ENCODE results near the gene SKAP1.
"Not testable (repeated sequence)": the region's sequence is repeated elsewhere in the genome, so short reads cannot be mapped to it uniquely, and the experiment has no call there.

The SKAP1 gene

DNA sequence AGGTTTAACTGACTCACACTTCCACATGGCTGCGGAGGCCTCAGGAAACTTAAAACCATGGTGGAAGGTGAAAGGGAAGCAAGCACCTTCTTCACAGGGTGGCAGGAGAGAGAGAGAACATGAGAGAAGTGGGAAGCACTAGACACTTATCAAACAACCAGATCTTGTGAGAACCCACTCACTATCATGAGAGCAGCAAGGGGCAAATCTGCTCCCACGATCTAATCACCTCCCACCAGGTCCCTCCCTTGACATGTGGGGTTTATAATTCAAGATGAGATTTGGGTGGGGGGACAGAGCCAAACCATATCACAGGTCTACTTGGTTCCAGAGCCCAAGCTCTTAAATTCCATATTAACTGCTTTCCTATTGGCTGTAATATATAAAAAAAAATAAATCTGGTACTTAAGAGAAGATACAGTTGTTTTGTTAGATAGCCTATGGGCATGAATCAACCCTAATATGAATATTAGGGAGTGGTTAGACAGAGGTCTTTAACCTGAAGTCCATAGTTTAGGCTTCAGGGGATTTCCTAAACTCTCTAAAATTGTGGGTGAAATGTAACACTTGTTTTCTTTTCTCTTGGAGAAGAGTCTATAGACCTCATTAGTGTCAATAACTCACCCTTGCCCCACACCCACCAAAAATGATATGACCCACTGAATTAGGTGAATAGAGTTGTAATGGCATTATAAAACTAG is 56.7 kb downstream of the SKAP1 start:
- DNase-seq (ENCODE audit: low spot score) = no peak

DNA sequence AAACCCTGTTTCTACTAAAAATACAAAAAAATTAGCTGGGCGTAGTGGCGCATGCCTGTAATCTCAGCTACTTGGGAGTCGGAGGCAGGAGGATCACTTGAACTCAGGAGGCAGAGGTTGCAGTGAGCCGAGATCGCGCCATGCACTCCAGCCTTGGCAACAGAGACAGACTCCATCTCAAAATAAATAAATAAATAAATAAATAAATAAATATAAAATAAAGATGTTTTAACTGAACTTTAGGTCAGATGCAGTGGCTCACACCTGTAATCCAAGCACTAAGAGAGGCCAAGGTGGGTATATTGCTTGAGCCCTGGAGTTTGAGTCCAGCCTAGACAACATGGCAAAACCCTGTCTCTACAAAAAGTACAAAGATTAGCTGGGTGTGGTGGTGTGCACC is 61.0 kb downstream of the SKAP1 start:
- DNase-seq (ENCODE audit: low spot score) = not testable (repeated sequence)

DNA sequence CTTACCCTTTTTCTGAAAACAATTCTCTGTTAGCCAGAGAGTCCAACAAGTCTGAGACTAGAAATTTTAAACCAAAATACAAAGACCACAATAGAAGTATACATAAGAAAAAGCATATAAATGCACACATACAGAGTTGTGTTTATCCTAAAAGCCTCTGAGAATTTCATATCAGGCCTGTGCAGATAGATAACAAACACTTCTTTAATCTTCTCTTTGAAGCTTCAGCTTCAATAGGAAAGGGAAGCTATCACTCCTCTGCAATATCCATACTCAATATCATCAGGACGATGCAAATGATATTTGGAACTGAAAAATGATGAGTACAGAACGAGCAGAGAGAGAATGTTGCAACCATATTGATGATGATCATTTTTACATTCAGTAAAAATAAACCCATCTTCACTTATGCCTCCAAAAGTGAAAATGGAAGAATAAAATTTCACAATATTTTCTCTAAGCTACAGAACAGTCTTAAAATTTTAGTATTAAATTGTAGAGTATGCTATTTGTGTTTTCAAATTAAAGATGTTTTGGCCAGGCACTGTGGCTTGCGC is 61.6 kb downstream of the SKAP1 start:
- DNase-seq (ENCODE audit: low spot score) = no peak

DNA sequence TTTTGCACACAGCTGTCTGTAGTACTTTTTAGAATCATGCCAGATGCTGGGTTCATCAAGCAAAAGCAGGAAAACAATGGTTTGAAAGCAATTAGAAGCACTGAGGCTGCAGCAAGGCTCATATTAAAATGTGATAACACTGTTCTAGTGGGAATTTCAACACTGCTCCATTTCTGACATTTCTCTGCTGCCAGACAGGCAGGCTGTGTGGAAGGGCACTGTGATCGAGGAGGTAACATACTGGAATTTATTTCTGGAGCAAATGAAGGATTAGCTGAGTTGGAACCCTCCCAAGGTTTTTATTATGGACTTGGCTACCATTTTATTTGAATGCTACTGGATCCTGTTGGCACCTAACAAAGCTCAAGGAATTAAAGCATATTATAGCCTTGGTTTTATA is 66.9 kb downstream of the SKAP1 start:
- DNase-seq (ENCODE audit: low spot score) = no peak

DNA sequence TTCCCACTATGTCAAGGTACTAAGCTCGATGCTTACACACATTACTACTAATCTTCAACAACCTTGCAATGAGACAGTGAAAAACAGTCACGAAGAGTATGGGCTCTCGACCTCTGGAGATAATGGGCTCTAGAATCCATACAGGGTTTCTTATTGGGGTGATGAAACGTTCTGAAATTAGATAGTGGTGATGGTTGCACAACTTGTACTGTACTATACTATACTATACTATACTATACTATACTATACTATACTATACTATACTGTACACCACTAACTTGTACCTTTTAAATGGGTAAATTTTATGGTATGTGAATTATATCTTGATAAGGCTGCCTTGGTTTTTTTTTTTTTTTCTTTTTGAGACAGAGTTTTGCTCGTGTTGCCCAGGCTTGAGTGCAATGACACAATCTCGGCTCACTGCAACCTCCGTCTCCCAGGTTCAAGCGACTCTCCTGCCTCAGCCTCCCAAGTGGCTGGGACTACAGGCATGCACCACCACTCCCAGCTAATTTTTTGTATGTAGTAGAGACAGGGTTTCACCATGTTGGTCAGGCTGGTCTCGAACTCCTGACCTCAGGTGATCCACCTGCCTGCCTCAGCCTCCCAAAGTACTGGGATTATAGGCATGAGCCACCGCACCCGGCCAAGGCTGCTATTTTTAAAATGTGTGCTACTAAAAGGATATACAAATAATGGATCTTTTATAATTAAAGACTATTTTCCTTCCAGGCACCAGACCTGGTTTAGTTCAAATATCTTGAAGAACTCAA is 69.0 kb downstream of the SKAP1 start:
- not testable (repeated sequence) for DNase-seq (ENCODE audit: low spot score)

DNA sequence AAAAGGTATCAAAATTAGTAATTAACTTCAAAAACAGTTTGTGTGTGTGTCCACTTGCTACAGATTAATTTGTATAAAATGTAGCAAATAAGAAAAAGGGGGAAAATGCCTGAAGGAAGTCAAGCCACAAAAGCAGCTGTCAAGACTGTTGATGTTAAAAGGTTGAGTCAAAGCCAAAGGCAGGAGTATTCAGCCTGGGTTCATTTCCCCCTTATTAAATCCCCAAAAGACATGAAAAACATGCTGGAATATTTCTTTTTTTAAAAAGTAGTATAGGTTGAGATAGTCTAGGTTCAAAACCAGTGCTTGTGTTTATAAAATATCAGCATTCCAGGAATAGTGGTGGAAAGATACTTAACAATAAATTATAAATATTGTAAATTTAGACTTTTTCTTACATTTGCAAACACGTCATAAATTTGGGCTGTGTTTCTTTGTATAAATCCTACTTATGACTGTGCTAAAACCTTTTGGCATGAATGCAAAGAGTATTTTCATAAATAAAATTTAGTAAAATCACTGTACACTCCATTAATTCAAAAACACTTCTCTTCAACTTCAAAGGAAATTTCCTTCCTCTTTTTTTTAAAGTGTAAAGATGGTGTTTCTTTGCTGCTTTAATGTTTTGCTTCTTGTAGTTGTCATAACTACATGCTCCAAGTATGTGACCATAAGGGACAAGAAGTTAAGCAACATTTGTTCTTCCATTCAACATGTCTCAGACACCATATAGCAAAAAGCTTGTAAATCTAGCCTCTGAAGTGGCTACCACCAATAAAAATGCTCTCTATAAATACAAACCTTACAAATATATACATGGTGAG is 72.0 kb downstream of the SKAP1 start:
- no peak for DNase-seq (ENCODE audit: low spot score)

DNA sequence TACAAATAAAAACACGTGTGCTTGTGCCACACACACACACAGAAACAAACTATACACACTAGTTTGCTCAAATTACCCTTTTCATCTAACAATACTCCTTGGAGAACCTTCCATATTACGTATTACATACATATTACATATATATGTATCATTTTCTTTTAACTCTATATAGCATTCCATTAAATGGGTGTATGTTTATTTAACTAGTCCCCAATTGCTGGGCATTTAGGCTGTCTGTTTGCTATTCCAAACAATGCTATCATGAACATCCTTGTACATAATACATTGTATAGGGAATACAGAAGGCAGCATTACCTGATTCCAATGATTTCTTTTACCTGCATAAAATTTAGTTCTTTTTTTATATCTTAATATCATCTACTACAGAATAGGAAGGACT is 73.1 kb downstream of the SKAP1 start:
- no peak for DNase-seq (ENCODE audit: low spot score)

DNA sequence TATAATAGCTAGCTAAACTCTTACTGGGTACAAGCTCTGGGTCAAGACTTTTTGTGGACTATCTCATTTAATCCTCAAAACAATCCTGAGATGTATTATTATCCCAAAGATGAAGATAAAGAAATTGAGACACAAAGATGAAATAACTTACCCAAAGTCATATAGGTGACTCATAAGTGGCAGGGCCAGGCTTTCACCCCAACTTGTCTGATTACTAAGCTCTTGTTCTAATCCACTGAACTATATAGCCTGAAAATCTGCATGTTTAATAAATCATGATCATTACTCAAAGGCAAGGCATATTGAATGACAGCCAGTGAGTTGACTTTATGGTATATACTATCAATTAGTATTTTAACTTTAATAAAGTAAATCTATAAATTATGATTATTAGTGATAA is 77.4 kb downstream of the SKAP1 start:
- DNase-seq (ENCODE audit: low spot score) = no peak

DNA sequence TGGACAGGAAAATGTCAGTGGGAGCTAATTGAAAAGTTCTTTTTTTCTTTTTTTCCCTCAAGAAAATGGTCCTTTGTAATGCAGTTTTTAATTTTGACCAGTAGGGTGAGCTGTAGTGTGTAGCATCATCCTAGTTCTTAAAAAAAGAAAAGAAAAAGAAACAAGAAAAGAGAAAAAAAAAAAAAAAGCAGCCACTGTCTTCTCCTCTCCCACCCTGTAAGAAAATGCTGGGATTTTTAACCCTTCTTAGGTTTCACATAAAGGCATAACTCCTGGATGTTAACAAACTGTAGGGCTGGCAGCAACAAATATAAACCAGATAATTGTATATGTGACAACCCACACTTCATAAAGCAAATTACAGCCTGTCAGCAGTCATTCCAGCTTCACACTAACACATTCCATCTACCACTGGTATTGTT is 78.1 kb downstream of the SKAP1 start:
- peak; percentile 47 for DNase-seq (ENCODE audit: low spot score)

DNA sequence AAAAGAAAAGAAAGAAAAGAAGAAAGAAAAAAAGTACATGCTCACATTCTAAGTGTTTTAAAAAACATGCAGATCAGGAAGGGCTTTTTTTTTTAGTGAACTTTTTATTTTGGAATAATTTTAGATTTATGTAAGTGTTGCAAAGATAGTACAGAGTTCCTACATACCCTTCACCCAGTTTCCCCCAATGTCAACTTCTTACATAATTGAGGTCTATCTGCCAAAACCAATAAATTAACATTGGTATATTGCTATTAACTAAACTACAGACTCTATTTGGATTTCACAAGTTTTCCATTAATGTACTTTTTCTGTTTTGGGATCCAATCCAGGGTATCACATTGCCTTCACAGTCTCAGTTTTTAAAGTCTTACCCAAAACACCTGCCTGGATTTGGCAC is 81.7 kb downstream of the SKAP1 start:
- no peak for DNase-seq (ENCODE audit: low spot score)

DNA sequence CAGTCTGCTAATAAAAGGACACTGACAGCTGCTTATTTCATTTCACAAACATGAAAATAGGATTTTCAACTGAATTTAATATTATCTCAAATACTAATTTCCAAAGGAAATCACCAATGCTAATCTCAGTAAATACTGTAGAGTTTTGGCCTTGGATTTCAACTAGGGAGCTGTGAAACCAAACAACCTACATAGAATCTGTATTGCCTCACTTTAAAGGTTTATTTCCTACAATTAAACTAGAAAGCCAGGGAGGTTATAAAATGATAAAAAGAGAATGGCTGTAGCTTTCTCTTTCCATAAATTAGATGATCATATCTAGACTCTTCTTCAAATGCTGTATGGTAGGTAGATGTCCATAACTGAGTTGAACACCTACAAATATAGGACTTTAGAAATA is 82.8 kb downstream of the SKAP1 start:
- DNase-seq (ENCODE audit: low spot score) = no peak

DNA sequence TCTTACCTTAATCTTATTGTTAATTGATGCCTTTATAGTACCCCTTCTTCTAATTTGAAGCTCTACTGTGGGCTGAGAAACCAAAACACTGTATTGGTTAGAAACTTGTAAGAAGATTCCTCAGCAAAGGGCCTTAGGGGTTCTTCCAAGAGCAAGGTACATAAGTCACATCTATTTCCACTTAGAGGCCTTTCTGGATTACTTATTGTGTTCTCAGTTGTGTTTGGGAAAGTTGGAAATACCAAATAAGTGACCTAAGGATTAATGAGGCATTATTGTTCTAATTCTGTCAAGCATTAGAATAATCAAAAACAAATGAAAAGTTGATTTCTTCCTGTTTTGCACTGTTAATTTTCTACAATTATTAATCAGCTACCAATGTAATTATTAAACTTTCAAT is 85.8 kb downstream of the SKAP1 start:
- no peak for DNase-seq (ENCODE audit: low spot score)

DNA sequence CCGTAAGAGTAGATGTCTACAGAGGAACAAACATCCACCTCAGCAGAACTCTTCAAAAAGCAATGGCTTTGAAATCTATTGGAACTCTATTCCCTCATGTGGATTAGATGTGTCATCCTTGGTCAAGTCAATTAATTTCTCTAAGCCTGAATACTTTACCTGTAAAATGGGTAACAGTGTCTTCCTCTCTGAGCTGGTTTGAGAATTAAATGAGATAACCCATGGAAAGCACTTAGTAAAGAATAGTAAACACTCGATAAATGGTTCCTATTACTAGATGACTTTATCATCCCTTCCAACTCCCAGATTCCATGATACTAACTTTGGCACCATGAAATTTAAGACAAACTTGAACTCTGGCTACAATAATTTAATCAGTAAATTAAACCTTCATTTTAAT is 89.1 kb downstream of the SKAP1 start:
- no peak for DNase-seq (ENCODE audit: low spot score)

DNA sequence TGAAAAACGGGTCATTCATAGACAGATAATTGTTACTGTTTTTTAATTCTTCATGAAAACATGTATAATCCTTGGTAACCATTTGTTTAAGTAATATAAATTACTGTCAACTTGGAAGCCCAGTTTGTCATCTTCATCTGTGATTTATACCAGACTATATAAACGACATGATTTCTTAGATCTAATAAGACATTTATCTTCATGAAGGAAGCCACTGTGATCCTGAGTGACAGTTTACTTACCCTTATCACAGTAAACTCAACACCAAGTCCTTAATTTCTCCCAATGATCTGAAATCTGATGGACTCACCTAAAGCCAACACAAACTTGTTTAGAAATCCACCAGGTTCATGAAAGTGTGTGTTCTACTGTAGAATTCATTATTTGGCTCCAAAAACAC is 91.3 kb downstream of the SKAP1 start:
- DNase-seq (ENCODE audit: low spot score) = no peak

DNA sequence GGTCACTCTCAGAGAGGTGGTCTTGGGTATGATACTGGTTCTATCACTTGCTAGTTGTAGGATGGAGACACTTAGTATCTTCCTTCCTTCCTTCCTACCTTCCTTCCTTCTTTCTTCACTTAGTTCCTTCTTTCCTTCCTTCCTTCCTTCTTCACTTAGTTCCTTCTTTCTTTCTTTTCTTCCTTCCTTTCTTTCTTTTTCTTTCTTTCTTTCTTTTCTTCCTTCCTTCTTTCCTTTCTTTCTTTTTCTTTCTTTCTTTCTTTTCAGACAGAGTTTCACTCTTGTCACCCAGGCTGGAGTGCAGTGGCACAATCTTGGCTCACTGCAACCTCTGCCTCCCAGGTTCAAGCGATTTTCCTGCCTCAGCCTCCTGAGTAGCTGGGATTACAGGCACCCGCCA is 92.1 kb downstream of the SKAP1 start:
- not testable (repeated sequence) for DNase-seq (ENCODE audit: low spot score)

DNA sequence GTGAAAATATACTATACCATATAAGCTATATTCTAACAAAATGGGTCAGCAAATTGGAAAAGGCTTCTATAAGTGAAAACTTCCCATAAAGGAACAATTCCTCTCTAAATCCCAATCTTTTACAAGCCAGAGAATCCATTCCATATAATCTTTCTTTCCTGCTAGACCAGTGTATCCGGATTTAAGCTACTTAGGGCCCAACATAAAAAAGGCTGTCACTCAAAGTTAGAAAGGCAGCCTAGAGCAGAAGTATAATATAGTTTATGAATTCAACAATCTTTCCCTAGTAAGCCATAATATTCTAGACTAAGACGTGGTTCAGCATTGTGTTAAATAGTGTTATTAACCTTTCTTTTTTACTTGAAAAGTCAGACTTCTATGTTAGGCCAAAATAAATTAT is 93.0 kb downstream of the SKAP1 start:
- DNase-seq (ENCODE audit: low spot score) = no peak

DNA sequence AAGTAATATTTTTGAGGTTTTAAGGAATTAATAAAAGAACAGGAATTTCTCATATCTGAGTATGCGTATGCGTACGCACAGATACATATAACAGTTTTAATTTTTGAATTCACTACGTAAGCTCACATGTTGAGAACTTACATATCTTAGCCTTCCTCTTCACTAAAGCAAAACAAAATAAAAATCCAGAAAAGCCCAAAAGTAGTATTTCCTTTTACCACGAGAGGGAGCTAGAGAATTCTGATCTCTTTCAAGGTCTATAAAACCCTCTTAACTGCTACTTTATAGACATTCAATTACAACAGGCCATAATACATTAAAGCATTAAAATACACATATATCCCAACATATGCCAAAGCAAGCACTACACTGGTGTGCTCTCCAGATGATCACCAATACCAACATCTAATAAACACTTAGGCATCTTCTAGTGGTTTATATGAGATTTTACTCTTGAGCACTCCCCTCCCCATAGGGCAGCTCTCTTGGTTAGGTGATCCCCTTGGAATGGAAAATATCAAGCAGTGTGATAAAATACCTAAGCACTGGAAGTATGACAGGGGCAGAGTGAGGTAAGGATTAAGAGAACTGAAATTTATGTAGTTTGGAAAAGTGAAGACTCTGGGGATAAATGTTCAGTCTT is 94.0 kb downstream of the SKAP1 start:
- peak; percentile 17 for DNase-seq (ENCODE audit: low spot score)

DNA sequence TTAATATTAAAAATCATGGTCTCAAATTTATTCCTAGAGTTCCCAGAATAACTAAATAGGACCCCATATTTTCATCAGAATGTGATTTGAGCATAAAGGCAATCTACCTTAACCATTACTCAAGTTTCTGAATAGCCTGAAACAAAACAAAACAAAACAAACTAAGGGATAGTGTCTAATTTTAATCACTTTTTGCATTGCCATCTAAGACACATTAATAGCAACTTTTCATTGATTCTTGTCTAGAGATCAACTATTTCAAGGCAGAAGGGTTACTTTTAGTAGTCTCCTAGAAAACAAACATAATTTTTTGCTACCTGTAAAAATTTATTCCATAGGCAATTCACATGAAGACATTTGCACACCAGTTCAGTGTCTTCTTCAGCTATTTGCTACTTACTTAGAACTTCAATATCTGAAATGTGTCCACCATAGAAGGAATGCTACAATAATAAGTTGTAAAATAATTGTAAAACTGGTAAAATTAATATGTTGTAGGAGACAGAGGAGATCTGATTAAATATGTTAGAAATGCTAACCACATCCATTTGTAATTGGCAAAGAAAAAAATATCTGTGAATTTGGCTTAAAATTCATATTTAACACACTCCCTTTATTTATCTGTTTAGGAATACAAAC is 94.7 kb downstream of the SKAP1 start:
- no peak for DNase-seq (ENCODE audit: low spot score)

DNA sequence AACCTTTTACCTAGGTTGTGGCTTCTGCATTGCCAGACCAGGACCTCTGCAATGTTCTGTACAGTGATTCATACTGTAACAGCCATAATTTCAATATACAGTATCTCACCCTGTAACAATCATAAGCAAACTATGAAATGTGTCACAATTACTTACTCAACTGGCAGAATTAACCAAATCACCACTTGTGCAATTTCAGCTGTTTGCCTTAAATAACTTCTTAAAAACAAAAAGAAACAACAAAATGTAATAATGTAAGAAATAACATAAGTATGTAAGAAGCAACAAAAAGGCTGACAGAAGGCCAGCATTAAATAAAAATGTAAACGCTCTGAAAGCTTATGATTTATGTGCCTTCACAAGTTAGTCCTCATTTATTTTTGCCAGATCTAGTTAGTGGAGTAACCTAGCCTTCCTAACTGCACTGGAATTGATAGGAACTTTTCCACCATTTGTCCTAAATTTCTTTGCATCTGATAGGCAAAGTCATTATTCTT is 96.9 kb downstream of the SKAP1 start:
- DNase-seq (ENCODE audit: low spot score) = no peak

DNA sequence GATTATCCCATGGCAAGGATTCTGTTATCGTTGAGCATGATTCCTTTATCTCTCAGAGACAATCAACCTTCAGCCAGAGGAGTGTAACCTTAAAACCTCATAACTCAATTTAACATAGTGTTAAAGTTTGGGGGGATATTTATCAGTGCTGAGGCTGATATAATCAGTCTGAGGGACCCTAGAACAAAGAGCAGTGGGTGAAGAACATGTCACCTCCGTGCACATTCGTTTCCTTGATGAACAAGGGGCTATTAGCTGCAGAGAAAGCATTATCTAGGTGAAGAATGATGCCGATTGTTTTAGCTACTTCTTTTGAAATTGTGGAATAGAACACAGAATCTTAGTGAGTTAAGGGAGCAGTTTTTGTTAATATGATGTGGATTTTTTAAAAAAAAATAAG is 99.1 kb downstream of the SKAP1 start:
- DNase-seq (ENCODE audit: low spot score) = no peak

DNA sequence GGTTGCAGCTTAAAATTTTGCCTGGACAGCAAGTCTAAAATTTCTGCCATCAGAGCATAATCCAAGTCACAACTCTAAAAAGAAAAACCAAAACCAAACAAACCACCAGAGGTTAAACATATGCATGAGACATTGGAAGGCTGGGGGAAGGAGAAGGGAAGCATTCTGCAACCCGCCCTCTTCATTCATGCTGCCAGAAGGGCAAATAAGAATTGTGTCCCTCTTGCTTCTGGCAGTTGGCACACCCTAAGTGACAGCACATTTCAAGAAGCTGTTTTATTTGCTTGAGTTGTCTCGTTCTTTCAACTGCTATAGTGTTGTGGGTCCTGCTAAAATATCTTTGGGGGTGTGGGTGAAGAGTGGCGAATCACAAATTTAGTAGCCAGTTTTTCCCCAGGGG is 99.6 kb downstream of the SKAP1 start:
- no peak for DNase-seq (ENCODE audit: low spot score)

Data from COLO829 (cell line).